Measurements from ENCODE around the gene MCHR1.

GRCh38 chr22:40665312-40665711 is 14.0 kb upstream of the MCHR1 start:
- TF ChIP-seq HEY1 (CRISPR knock-in tag; IDR thresholded peaks at IDR 0.05; ENCODE audit: borderline replicate concordance) (no peak), ATF3 (IDR thresholded peaks at IDR 0.05) (no peak), ATF3 (CRISPR knock-in tag; conservative IDR thresholded peaks at IDR 0.05) (no peak), MAFK (IDR thresholded peaks at IDR 0.05; ENCODE audit: low read length) (no peak), CBX8 (IDR thresholded peaks at IDR 0.05; ENCODE audit: borderline replicate concordance, extremely low read depth, low read depth, low read length, poor library complexity, severe bottlenecking) (no peak), EP300 (IDR thresholded peaks at IDR 0.05; ENCODE audit: low read length) (no peak), TARDBP (IDR thresholded peaks at IDR 0.05) (no peak), TRIM24 (IDR thresholded peaks at IDR 0.05) (no peak), ZNF785 (CRISPR knock-in tag; IDR thresholded peaks at IDR 0.05) (no peak), EZH2 (IDR thresholded peaks at IDR 0.05; ENCODE audit: borderline replicate concordance, low read depth, low read length) (no peak), POLR2AphosphoS5 (IDR thresholded peaks at IDR 0.05; ENCODE audit: control insufficient read depth, insufficient read depth, low read depth, low read length) (no peak)
- TF ChIP-seq, protein P1, sequence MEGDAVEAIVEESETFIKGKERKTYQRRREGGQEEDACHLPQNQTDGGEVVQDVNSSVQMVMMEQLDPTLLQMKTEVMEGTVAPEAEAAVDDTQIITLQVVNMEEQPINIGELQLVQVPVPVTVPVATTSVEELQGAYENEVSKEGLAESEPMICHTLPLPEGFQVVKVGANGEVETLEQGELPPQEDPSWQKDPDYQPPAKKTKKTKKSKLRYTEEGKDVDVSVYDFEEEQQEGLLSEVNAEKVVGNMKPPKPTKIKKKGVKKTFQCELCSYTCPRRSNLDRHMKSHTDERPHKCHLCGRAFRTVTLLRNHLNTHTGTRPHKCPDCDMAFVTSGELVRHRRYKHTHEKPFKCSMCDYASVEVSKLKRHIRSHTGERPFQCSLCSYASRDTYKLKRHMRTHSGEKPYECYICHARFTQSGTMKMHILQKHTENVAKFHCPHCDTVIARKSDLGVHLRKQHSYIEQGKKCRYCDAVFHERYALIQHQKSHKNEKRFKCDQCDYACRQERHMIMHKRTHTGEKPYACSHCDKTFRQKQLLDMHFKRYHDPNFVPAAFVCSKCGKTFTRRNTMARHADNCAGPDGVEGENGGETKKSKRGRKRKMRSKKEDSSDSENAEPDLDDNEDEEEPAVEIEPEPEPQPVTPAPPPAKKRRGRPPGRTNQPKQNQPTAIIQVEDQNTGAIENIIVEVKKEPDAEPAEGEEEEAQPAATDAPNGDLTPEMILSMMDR (IDR thresholded peaks at IDR 0.05 in 2 of 3, conservative IDR thresholded peaks at IDR 0.05 in 1 of 3; ENCODE audit: insufficient read depth in 2 of 3, low read depth in 1 of 3, low read length in 3 of 3), result no peak
- TF ChIP-seq, protein P2, sequence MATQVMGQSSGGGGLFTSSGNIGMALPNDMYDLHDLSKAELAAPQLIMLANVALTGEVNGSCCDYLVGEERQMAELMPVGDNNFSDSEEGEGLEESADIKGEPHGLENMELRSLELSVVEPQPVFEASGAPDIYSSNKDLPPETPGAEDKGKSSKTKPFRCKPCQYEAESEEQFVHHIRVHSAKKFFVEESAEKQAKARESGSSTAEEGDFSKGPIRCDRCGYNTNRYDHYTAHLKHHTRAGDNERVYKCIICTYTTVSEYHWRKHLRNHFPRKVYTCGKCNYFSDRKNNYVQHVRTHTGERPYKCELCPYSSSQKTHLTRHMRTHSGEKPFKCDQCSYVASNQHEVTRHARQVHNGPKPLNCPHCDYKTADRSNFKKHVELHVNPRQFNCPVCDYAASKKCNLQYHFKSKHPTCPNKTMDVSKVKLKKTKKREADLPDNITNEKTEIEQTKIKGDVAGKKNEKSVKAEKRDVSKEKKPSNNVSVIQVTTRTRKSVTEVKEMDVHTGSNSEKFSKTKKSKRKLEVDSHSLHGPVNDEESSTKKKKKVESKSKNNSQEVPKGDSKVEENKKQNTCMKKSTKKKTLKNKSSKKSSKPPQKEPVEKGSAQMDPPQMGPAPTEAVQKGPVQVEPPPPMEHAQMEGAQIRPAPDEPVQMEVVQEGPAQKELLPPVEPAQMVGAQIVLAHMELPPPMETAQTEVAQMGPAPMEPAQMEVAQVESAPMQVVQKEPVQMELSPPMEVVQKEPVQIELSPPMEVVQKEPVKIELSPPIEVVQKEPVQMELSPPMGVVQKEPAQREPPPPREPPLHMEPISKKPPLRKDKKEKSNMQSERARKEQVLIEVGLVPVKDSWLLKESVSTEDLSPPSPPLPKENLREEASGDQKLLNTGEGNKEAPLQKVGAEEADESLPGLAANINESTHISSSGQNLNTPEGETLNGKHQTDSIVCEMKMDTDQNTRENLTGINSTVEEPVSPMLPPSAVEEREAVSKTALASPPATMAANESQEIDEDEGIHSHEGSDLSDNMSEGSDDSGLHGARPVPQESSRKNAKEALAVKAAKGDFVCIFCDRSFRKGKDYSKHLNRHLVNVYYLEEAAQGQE (IDR thresholded peaks at IDR 0.05; ENCODE audit: borderline replicate concordance), result no peak
- TF ChIP-seq, protein P2 (CRISPR knock-in tag; IDR thresholded peaks at IDR 0.05; ENCODE audit: low read depth), result no peak

Measured in K562 (cell line).